Activated naive CD8-positive, alpha-beta T cell (primary cell): ENCODE data around the gene OSMR.

ENCODE experiments used
- H3K27ac Mint-ChIP-seq: one replicate; pipeline ENCODE4 v1.8.0; 2021; ENCODE audit warnings: mixed read lengths
- H3K27me3 Mint-ChIP-seq: one replicate; pipeline ENCODE4 v1.8.0; 2021; ENCODE audit warnings: mixed read lengths
- H3K36me3 Mint-ChIP-seq: one replicate; pipeline ENCODE4 v1.8.0; 2021; ENCODE audit warnings: mixed read lengths
- H3K4me1 Mint-ChIP-seq: one replicate; pipeline ENCODE4 v1.8.0; 2021; ENCODE audit warnings: low read depth, mixed read lengths
- H3K4me3 Mint-ChIP-seq: one replicate; pipeline ENCODE4 v1.8.0; 2021; ENCODE audit warnings: mild to moderate bottlenecking, mixed read lengths
- H3K9me3 Mint-ChIP-seq: one replicate; pipeline ENCODE4 v1.8.0; 2021; ENCODE audit warnings: low read depth, mixed read lengths

OSMR gene

DNA sequence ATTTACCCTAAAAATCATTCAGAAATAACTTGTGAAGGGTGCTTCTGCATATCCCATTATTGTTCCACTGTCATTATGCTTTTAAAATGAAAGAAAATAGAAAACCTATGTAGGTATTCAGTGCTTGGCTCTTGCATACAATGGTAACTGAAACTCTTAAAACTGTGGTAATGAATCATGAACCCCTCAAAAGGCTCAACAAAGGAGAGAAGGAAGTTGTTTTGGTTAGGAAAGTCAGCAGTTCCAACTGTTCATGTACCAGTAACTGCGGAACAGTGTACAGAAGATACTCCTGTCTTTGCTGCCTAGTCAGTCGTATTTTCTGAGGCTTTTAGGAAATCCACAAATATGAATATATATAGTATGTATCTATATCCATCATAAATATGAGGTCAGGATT is 96.1 kb downstream of the OSMR start:
- Mint-ChIP-seq H3K4me3 (no peak overlapping the region), H3K27me3 (no peaks in the 10 kb centered on the region), H3K9me3 (no peaks in the 10 kb centered on the region), H3K4me1 (no peaks in the 10 kb centered on the region), H3K27ac (no peak overlapping the region), H3K36me3 (peaks cover 3% of the 10 kb centered on the region)

DNA sequence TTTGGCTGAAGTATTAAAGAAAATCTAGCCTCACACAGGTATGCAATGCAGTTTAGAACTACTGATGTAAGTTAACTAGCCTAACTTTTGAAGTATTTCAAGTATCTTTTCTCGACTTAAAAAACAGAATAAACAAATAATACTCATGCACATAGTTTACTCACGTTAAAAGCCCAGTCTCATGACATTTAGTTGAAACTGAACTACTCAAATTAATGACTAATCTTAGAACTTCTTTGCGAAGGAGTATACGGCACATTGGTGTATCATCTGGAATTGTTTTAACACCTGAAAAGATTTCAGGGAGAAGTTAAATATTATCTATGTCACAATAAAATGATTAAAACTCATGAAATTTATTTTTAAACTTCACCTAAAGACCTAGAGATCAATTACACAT is 98.5 kb downstream of the OSMR start:
- Mint-ChIP-seq H3K27me3 (no peaks in the 10 kb centered on the region), H3K4me1 (no peaks in the 10 kb centered on the region), H3K27ac (no peak overlapping the region), H3K36me3 (peaks cover 7% of the 10 kb centered on the region), H3K4me3 (no peak overlapping the region), H3K9me3 (no peaks in the 10 kb centered on the region)

DNA sequence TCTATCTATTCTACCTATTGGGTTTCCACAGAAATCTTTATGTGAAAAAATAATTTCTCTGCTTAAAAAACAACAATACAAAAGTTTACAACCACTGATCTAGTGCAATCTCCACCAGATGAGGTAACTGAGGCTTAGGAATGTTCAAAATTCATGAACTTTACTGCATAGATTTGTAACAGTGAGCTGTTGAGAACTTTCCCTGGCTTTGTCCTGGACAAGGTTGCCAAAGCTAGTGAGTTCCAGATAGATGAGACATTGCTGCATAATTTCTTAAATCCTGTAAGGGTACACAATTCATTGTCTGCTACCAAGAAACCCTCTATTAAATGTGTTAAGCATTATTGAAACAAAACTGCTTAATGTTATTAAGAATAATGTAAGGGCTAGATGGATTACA is 102.7 kb downstream of the OSMR start:
- H3K9me3 Mint-ChIP-seq: no peaks in the 10 kb centered on the region
- H3K27ac Mint-ChIP-seq: no peak overlapping the region
- peaks cover 13% of the 10 kb centered on the region for H3K36me3 Mint-ChIP-seq
- no peaks in the 10 kb centered on the region for H3K4me1 Mint-ChIP-seq
- no peak overlapping the region for H3K4me3 Mint-ChIP-seq
- no peaks in the 10 kb centered on the region for H3K27me3 Mint-ChIP-seq

DNA sequence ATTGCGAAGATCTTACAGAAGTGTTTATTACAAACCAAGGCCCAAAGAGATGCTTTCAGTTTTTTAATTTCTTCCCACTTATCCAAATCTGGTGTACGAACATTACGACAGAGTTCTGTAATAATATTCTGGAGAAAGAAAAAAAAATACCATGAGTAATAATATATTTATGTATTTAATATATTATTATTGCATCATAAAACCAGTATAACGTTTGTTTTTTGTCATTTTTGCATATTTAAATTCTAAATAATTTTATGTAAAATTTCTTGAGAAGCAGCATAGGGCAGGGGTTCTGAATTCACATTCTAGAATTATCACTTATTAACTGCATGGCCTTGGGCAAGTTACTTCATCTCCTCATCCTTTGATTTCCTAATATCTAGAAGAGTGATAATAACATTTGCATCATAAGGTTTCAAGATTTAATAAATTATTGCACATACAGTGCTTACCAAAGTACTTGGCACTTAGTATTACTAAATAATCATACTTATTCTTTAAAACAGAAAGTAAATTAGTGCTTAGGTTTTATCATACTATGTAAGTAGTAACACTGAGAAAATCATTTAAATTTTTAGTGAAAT is 107.7 kb downstream of the OSMR start:
- Mint-ChIP-seq H3K27me3 (no peaks in the 10 kb centered on the region), H3K4me1 (no peaks in the 10 kb centered on the region), H3K9me3 (no peaks in the 10 kb centered on the region), H3K36me3 (peaks cover 15% of the 10 kb centered on the region), H3K27ac (no peak overlapping the region), H3K4me3 (no peak overlapping the region)

DNA sequence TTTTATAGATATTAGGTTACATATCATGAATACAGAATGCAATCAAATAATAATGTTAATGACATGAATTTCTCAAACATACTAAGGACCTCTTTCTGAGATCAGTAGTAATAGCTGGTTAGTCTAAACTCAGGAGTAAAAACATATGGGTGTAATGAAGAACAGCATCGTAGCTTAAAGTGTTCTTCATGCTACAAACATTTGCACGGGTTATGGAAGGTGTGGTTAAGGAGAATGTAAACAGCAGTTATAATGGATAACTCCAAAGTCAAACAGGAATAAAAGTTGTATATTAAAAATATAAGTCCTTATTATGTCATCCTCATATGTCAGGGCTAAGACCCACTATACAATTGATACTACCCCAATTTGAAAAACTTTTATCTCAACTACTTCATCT is 115.9 kb downstream of the OSMR start:
- Mint-ChIP-seq H3K27ac (no peak overlapping the region), H3K4me3 (no peak overlapping the region), H3K4me1 (no peaks in the 10 kb centered on the region), H3K9me3 (no peaks in the 10 kb centered on the region), H3K36me3 (no peaks in the 10 kb centered on the region), H3K27me3 (no peaks in the 10 kb centered on the region)

DNA sequence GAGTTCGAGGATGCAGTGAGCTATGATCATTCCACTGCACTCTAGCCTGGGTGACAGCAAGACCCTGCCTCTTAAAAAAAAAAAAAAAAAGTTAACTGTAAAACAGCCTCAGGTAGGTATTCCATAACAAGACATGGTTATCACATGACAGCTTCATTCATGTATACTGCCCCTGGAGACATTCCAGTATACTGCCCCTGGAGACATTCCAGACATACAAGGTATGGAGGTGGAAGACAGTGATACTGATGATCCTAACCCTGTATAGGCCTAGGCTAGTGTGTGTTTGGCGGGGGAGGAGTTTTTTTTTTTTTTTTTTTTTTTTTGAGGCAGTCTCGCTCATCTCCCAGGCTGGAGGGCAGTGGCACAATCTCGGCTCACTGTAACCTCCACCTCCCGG is 122.9 kb downstream of the OSMR start:
- Mint-ChIP-seq H3K27ac (no peak overlapping the region), H3K27me3 (no peaks in the 10 kb centered on the region), H3K4me3 (no peak overlapping the region), H3K9me3 (no peaks in the 10 kb centered on the region), H3K4me1 (no peaks in the 10 kb centered on the region), H3K36me3 (no peaks in the 10 kb centered on the region)

DNA sequence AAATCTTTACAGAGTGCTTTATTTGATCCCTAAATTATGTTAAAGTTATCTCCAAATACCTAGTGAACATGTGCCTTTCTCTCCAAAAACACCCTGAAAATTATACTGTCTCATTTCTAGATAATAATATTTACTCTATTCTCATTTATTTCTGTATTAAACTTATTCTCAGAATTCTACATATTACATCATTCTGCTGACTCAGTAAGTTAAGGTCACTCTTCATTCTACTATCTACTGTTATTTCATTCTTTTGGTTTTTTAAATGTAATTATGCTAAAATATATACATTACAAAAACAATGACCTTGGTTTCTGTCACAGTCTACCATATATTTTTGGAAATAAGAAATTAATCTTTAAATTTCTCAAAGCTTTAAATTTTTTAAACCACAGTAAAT is 132.2 kb downstream of the OSMR start:
- Mint-ChIP-seq H3K4me3 (no peak overlapping the region), H3K4me1 (peaks cover 4% of the 10 kb centered on the region), H3K36me3 (peaks cover 3% of the 10 kb centered on the region), H3K9me3 (no peaks in the 10 kb centered on the region), H3K27ac (no peak overlapping the region), H3K27me3 (no peaks in the 10 kb centered on the region)

DNA sequence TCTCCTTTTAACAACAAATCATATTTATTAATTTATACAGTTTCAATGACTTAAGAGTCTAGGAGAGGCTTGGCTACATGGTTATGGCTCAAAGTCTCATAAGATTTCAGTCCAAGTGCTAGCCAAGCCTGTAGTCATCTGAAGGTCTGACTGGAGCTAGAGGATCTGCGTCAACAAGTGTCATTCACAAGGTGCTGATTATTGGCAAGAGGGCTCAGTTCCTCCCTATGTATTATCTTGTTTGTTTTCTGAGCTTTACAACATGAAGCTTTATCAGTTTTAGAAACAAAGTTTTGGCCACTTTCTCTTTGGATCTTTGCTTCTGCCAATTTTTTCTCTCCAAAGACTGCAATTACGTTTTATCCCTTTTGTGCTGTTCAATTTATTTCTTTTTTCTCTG is 133.7 kb downstream of the OSMR start:
- Mint-ChIP-seq H3K4me3 (no peak overlapping the region), H3K27ac (peak overlapping the region; percentile 46), H3K36me3 (no peaks in the 10 kb centered on the region), H3K27me3 (no peaks in the 10 kb centered on the region), H3K4me1 (no peaks in the 10 kb centered on the region), H3K9me3 (no peaks in the 10 kb centered on the region)
